ENCODE data around the gene UHRF1.

- TF ChIP-seq, protein P1, sequence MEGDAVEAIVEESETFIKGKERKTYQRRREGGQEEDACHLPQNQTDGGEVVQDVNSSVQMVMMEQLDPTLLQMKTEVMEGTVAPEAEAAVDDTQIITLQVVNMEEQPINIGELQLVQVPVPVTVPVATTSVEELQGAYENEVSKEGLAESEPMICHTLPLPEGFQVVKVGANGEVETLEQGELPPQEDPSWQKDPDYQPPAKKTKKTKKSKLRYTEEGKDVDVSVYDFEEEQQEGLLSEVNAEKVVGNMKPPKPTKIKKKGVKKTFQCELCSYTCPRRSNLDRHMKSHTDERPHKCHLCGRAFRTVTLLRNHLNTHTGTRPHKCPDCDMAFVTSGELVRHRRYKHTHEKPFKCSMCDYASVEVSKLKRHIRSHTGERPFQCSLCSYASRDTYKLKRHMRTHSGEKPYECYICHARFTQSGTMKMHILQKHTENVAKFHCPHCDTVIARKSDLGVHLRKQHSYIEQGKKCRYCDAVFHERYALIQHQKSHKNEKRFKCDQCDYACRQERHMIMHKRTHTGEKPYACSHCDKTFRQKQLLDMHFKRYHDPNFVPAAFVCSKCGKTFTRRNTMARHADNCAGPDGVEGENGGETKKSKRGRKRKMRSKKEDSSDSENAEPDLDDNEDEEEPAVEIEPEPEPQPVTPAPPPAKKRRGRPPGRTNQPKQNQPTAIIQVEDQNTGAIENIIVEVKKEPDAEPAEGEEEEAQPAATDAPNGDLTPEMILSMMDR (optimal IDR thresholded peaks at IDR 0.05 in 1 of 3, IDR thresholded peaks at IDR 0.05 in 1 of 3, conservative IDR thresholded peaks at IDR 0.05 in 1 of 3; ENCODE audit: extremely low read depth in 1 of 3, insufficient read depth in 2 of 3, low read length in 3 of 3) = no peak
- TF ChIP-seq EZH2 (IDR thresholded peaks at IDR 0.05; ENCODE audit: low read length) = no peak
Measured at GRCh38 chr19:4969772-4970531, 60.7 kb downstream of the UHRF1 start.

Data from keratinocyte (primary cell).